Stimulated activated CD4-positive, alpha-beta T cell treated with anti-CD3 and anti-CD28 coated beads, Interleukin-12 subunit alpha, Interleukin-12 subunit beta, amount 100 ng/mL, for 48 hours (primary cell): ENCODE results near the gene WDR5.

Experiments
- DNase-seq, 3 donors: peaks; one replicate each; pipeline ENCODE4 v3.0.0-alpha.2; 2020; ENCODE audit warnings: low read depth in 2 of 3, low spot score in 1 of 3

The WDR5 gene

GRCh38 chr9:134172198-134173126 lies 36.6 kb downstream of the WDR5 start:
- no peak for DNase-seq

- DNase-seq = no peak
Measured at GRCh38 chr9:134173127-134174072, 37.5 kb downstream of the WDR5 start.

GRCh38 chr9:134174073-134174449 lies 38.2 kb downstream of the WDR5 start:
- DNase-seq = no peak

- no peak for DNase-seq
Measured at GRCh38 chr9:134174526-134175290, 38.8 kb downstream of the WDR5 start.

- DNase-seq = no peak
Measured at GRCh38 chr9:134175291-134175807, 39.5 kb downstream of the WDR5 start.

GRCh38 chr9:134175808-134176598 lies 40.1 kb downstream of the WDR5 start:
- DNase-seq = no peak

GRCh38 chr9:134176599-134176968 lies 40.7 kb downstream of the WDR5 start:
- no peak for DNase-seq

- no peak for DNase-seq
Measured at GRCh38 chr9:134177186-134177585, 41.3 kb downstream of the WDR5 start.

- DNase-seq = no peak
Measured at GRCh38 chr9:134177624-134178393, 41.9 kb downstream of the WDR5 start.

GRCh38 chr9:134178394-134178767 lies 42.5 kb downstream of the WDR5 start:
- DNase-seq = no peak

GRCh38 chr9:134178768-134179551 lies 43.1 kb downstream of the WDR5 start:
- DNase-seq = no peak

GRCh38 chr9:134179595-134179917 lies 43.7 kb downstream of the WDR5 start:
- DNase-seq = no peak

- DNase-seq = no peak
Measured at GRCh38 chr9:134179918-134180785, 44.3 kb downstream of the WDR5 start.

- DNase-seq = no peak
Measured at GRCh38 chr9:134180786-134181647, 45.1 kb downstream of the WDR5 start.

- no peak for DNase-seq
Measured at GRCh38 chr9:134181648-134182034, 45.8 kb downstream of the WDR5 start.

GRCh38 chr9:134182554-134183085 lies 46.7 kb downstream of the WDR5 start:
- no peak for DNase-seq

- DNase-seq = no peak
Measured at GRCh38 chr9:134185536-134186011, 49.7 kb downstream of the WDR5 start.
